HEK293 (cell line): ENCODE data around the gene KIRREL3.

Experiments used
- CTCF ChIA-PET: fragments of 350-600 bp; formaldehyde crosslinking; extraction: SDS; loops from one replicate; lab custom pipeline; 2021; ENCODE audit warnings: antibody characterized with exemption; lab: Yijun Ruan, JAX
- POLR2A ChIA-PET: fragments of 300-600 bp; formaldehyde crosslinking; extraction: SDS; loops from one replicate; lab custom pipeline; 2020; ENCODE audit warnings: antibody characterized with exemption, inconsistent platforms; lab: Yijun Ruan, JAX
- H3K27ac ChIP-seq: fragments of 200-500 bp; sonication (Bioruptor generic); 2 replicates; pipeline ENCODE4 v1.5.1; 2014; ENCODE audit warnings: low read depth, low read length, control low read depth, inconsistent platforms; ENCODE audit errors: extremely low read depth
- H3K36me3 ChIP-seq, 2 experiments: fragments of 200-500 bp in 1 of 2; sonication (Bioruptor generic) in 1 of 2; 1 replicate in 1 of 2; 2 replicates in 1 of 2; pipeline ENCODE4 v1.5.1; 2014 to 2017; ENCODE audit warnings: inconsistent platforms in 2 of 2, low read length in 2 of 2; ENCODE audit not compliant: control insufficient read depth in 2 of 2, insufficient read depth in 1 of 2
- H3K4me1 ChIP-seq: fragments of 200-500 bp; sonication (Bioruptor generic); 2 replicates; pipeline ENCODE4 v1.5.1; 2014; ENCODE audit warnings: mild to moderate bottlenecking, low read length, inconsistent platforms; ENCODE audit not compliant: control insufficient read depth, insufficient read depth
- H3K4me3 ChIP-seq: 2 replicates; pipeline ENCODE4 v1.5.1; 2011; ENCODE audit warnings: low read depth, mild to moderate bottlenecking, control low read depth, low read length, moderate library complexity
- H3K9me3 ChIP-seq: fragments of 200-500 bp; sonication (Bioruptor generic); 2 replicates; pipeline ENCODE4 v1.5.1; 2014; ENCODE audit warnings: low read depth, low read length, inconsistent platforms; ENCODE audit not compliant: control insufficient read depth, insufficient read depth
- KLF10 ChIP-seq: fragments of 450-650 bp; IDR thresholded peaks from 2 replicates; pipeline ENCODE4 v1.5.1; 2018; ENCODE audit warnings: missing biosample characterization, mild to moderate bottlenecking, missing genetic modification characterization
- KLF8 ChIP-seq: fragments of 450-650 bp; formaldehyde crosslinking; IDR thresholded peaks from 2 replicates; pipeline ENCODE4 v1.5.1; 2016; ENCODE audit warnings: missing biosample characterization, missing genetic modification characterization
- SETDB1 ChIP-seq: IDR thresholded peaks from one replicate; pipeline ENCODE4 v1.6.1; 2017; ENCODE audit warnings: mild to moderate bottlenecking, low read length, moderate library complexity, mixed read lengths; ENCODE audit not compliant: insufficient read length
- SP2 ChIP-seq: fragments of 450-650 bp; formaldehyde crosslinking; IDR thresholded peaks from 2 replicates; pipeline ENCODE4 v1.5.1; 2016; ENCODE audit warnings: missing biosample characterization, missing genetic modification characterization
- SP3 ChIP-seq: fragments of 450-650 bp; formaldehyde crosslinking; IDR thresholded peaks from 2 replicates; pipeline ENCODE4 v1.5.1; 2016; ENCODE audit warnings: missing biosample characterization, missing genetic modification characterization
- ZNF114 ChIP-seq: fragments of 450-650 bp; formaldehyde crosslinking; IDR thresholded peaks from 2 replicates; pipeline ENCODE4 v1.5.0; 2017; ENCODE audit warnings: missing biosample characterization, missing genetic modification characterization
- ZNF169 ChIP-seq: fragments of 450-650 bp; formaldehyde crosslinking; IDR thresholded peaks from 2 replicates; pipeline ENCODE4 v1.5.1; 2016; ENCODE audit warnings: missing biosample characterization, missing genetic modification characterization
- ZNF23 ChIP-seq: fragments of 450-650 bp; formaldehyde crosslinking; IDR thresholded peaks from 2 replicates; pipeline ENCODE4 v1.5.1; 2016; ENCODE audit warnings: missing biosample characterization, missing genetic modification characterization, borderline replicate concordance
- ZNF239 ChIP-seq: fragments of 450-650 bp; formaldehyde crosslinking; IDR thresholded peaks from 2 replicates; pipeline ENCODE4 v1.5.1; 2016; ENCODE audit warnings: missing biosample characterization, missing genetic modification characterization
- ZNF302 ChIP-seq: fragments of 450-650 bp; formaldehyde crosslinking; IDR thresholded peaks from 2 replicates; pipeline ENCODE4 v1.5.1; 2016; ENCODE audit warnings: missing biosample characterization, missing genetic modification characterization, low read depth
- ZNF311 ChIP-seq: fragments of 450-650 bp; formaldehyde crosslinking; IDR thresholded peaks from 2 replicates; pipeline ENCODE4 v1.5.1; 2017; ENCODE audit warnings: missing biosample characterization, missing genetic modification characterization, borderline replicate concordance
- ZNF426 ChIP-seq: fragments of 450-650 bp; formaldehyde crosslinking; IDR thresholded peaks from 2 replicates; pipeline ENCODE4 v1.5.1; 2017; ENCODE audit warnings: missing biosample characterization, missing genetic modification characterization, mild to moderate bottlenecking, inconsistent platforms, moderate library complexity
- ZNF501 ChIP-seq: fragments of 450-650 bp; formaldehyde crosslinking; IDR thresholded peaks from 2 replicates; pipeline ENCODE4 v1.5.1; 2016; ENCODE audit warnings: missing biosample characterization, missing genetic modification characterization
- ZNF548 ChIP-seq: fragments of 450-650 bp; formaldehyde crosslinking; IDR thresholded peaks from 2 replicates; pipeline ENCODE4 v1.5.1; 2016; ENCODE audit warnings: missing biosample characterization, missing genetic modification characterization
- ZNF596 ChIP-seq: fragments of 450-650 bp; IDR thresholded peaks from 2 replicates; pipeline ENCODE4 v1.5.0; 2018; ENCODE audit warnings: missing biosample characterization, mild to moderate bottlenecking, missing genetic modification characterization, moderate library complexity
- ZNF670 ChIP-seq: fragments of 450-650 bp; formaldehyde crosslinking; IDR thresholded peaks from 2 replicates; pipeline ENCODE4 v1.5.1; 2016; ENCODE audit warnings: missing biosample characterization, missing genetic modification characterization, low read depth
- ZNF830 ChIP-seq: fragments of 450-650 bp; IDR thresholded peaks from 2 replicates; pipeline ENCODE4 v1.5.0; 2018; ENCODE audit warnings: missing biosample characterization, missing genetic modification characterization, low read depth, mild to moderate bottlenecking, moderate library complexity
- ZNF837 ChIP-seq: fragments of 450-650 bp; formaldehyde crosslinking; IDR thresholded peaks from 2 replicates; pipeline ENCODE4 v1.5.1; 2016; ENCODE audit warnings: missing biosample characterization, missing genetic modification characterization
- ZSCAN16 ChIP-seq: fragments of 450-650 bp; formaldehyde crosslinking; IDR thresholded peaks from 2 replicates; pipeline ENCODE4 v1.5.1; 2016; ENCODE audit warnings: missing biosample characterization, missing genetic modification characterization
- TF ChIP-seq, protein P1 (sequence below): fragments of 450-650 bp; formaldehyde crosslinking; IDR thresholded peaks from 2 replicates; pipeline ENCODE4 v1.5.1; 2016; ENCODE audit warnings: missing biosample characterization, missing genetic modification characterization
- TF ChIP-seq, protein P2 (sequence below): fragments of 450-650 bp; formaldehyde crosslinking; IDR thresholded peaks from 2 replicates; pipeline ENCODE4 v1.5.1; 2016; ENCODE audit warnings: missing biosample characterization, missing genetic modification characterization
- TF ChIP-seq, protein P3 (sequence below): fragments of 450-650 bp; formaldehyde crosslinking; IDR thresholded peaks from 2 replicates; pipeline ENCODE4 v1.5.1; 2016; ENCODE audit warnings: missing biosample characterization, missing genetic modification characterization
- TF ChIP-seq, protein P4 (sequence below): fragments of 450-650 bp; formaldehyde crosslinking; conservative IDR thresholded peaks from 2 replicates; pipeline ENCODE4 v1.5.1; 2016; ENCODE audit warnings: low read depth, missing biosample characterization, missing genetic modification characterization

Gene KIRREL3

DNA sequence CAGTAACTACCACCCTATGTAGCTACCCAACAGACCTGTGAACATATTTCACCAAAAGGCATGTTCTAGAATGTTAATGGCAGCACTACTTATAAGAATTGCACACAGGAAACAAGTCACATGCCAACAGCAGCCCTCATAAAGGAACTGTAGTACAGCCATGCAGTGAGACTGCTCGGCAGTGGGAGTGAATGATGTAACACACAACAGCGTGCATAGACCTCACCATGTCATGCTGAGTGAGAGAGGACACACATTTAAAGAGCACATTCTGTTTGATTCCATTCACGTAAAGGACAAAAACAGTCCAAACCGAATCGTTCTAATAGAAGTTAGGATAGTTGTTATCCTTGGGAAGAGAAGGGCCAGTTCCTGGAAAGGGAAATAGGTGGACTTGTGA lies 27.2 kb upstream of the KIRREL3 start:
- CTCF ChIA-PET: no interaction called here
- H3K9me3 ChIP-seq: no peaks in the 10 kb centered on the region
- no peak overlapping the region for H3K4me3 ChIP-seq
- POLR2A ChIA-PET: no interaction called here
- H3K4me1 ChIP-seq: no peaks in the 10 kb centered on the region
- H3K27ac ChIP-seq: no peak overlapping the region
- no peaks in the 10 kb centered on the region for H3K36me3 ChIP-seq
- TF ChIP-seq ZNF548: no peak
- TF ChIP-seq ZNF830 (tag by site-specific recombination): no peak
- TF ChIP-seq ZNF302: no peak
- TF ChIP-seq SP2 (tag by site-specific recombination): no peak
- no peak for TF ChIP-seq SETDB1
- TF ChIP-seq KLF10 (tag by site-specific recombination): no peak
- TF ChIP-seq ZNF114 (tag by site-specific recombination): no peak
- no peak for TF ChIP-seq ZNF426 (tag by site-specific recombination)
- no peak for TF ChIP-seq ZNF239 (tag by site-specific recombination)
- no peak for TF ChIP-seq ZNF23

DNA sequence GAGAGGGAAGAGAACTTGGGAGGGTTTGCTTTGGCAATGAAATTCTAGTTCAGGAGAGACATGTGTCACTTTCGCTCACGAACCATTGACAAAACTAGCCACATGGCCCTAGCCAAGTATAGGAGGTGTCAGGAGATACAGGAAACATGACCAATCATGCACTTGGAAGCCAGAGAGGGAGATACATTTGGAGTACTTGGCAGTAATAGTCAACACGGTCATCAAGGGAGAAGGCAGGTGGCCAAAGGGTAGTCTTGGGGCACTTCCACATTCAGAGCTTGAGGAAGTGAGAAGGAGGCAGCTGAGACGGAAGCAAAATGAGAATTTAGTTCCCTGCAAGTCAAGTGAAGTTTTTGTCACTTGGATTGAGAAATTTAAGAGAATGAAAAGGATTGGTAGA lies 26.4 kb upstream of the KIRREL3 start:
- TF ChIP-seq SP3 (tag by site-specific recombination): no peak
- no peak for TF ChIP-seq ZNF311
- Histone ChIP-seq H3K4me3 (no peak overlapping the region), H3K9me3 (no peaks in the 10 kb centered on the region), H3K27ac (no peak overlapping the region), H3K36me3 (no peaks in the 10 kb centered on the region), H3K4me1 (no peaks in the 10 kb centered on the region)
- ChIA-PET POLR2A (no interaction called here), CTCF (no interaction called here)

DNA sequence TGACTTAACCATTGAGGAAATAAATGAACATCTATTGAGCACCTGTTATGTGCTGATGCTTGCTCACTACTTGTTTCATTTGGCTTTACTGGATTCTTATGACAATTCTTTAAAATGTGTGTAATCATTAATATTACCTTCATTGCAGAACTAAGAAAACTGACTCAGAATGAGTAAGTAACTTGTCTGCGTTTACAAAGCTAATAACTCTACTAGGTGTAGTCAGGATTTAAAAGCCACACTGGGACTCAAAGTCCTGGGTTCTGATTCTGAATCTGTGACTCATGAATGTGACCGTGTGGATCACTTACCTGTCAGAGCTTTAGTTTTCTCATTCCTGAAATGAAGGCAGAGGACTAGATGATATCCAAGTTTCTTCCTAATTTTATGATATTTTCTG lies 23.4 kb upstream of the KIRREL3 start:
- ChIA-PET POLR2A (no interaction called here), CTCF (no interaction called here)
- Histone ChIP-seq H3K27ac (no peak overlapping the region), H3K4me3 (no peak overlapping the region), H3K36me3 (no peaks in the 10 kb centered on the region), H3K9me3 (no peaks in the 10 kb centered on the region), H3K4me1 (no peaks in the 10 kb centered on the region)
- no peak for TF ChIP-seq ZNF670 (tag by site-specific recombination)
- TF ChIP-seq, protein P1, sequence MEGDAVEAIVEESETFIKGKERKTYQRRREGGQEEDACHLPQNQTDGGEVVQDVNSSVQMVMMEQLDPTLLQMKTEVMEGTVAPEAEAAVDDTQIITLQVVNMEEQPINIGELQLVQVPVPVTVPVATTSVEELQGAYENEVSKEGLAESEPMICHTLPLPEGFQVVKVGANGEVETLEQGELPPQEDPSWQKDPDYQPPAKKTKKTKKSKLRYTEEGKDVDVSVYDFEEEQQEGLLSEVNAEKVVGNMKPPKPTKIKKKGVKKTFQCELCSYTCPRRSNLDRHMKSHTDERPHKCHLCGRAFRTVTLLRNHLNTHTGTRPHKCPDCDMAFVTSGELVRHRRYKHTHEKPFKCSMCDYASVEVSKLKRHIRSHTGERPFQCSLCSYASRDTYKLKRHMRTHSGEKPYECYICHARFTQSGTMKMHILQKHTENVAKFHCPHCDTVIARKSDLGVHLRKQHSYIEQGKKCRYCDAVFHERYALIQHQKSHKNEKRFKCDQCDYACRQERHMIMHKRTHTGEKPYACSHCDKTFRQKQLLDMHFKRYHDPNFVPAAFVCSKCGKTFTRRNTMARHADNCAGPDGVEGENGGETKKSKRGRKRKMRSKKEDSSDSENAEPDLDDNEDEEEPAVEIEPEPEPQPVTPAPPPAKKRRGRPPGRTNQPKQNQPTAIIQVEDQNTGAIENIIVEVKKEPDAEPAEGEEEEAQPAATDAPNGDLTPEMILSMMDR: no peak
- TF ChIP-seq, protein P2, sequence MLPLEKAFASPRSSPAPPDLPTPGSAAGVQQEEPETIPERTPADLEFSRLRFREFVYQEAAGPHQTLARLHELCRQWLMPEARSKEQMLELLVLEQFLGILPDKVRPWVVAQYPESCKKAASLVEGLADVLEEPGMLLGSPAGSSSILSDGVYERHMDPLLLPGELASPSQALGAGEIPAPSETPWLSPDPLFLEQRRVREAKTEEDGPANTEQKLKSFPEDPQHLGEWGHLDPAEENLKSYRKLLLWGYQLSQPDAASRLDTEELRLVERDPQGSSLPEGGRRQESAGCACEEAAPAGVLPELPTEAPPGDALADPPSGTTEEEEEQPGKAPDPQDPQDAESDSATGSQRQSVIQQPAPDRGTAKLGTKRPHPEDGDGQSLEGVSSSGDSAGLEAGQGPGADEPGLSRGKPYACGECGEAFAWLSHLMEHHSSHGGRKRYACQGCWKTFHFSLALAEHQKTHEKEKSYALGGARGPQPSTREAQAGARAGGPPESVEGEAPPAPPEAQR (tag by site-specific recombination): no peak
- TF ChIP-seq ZNF596 (tag by site-specific recombination): no peak
- TF ChIP-seq, protein P3, sequence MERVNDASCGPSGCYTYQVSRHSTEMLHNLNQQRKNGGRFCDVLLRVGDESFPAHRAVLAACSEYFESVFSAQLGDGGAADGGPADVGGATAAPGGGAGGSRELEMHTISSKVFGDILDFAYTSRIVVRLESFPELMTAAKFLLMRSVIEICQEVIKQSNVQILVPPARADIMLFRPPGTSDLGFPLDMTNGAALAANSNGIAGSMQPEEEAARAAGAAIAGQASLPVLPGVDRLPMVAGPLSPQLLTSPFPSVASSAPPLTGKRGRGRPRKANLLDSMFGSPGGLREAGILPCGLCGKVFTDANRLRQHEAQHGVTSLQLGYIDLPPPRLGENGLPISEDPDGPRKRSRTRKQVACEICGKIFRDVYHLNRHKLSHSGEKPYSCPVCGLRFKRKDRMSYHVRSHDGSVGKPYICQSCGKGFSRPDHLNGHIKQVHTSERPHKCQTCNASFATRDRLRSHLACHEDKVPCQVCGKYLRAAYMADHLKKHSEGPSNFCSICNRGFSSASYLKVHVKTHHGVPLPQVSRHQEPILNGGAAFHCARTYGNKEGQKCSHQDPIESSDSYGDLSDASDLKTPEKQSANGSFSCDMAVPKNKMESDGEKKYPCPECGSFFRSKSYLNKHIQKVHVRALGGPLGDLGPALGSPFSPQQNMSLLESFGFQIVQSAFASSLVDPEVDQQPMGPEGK: no peak
- no peak for TF ChIP-seq ZNF169 (tag by site-specific recombination)
- TF ChIP-seq ZNF501 (tag by site-specific recombination): no peak
- no peak for TF ChIP-seq ZNF837 (tag by site-specific recombination)
- TF ChIP-seq, protein P4, sequence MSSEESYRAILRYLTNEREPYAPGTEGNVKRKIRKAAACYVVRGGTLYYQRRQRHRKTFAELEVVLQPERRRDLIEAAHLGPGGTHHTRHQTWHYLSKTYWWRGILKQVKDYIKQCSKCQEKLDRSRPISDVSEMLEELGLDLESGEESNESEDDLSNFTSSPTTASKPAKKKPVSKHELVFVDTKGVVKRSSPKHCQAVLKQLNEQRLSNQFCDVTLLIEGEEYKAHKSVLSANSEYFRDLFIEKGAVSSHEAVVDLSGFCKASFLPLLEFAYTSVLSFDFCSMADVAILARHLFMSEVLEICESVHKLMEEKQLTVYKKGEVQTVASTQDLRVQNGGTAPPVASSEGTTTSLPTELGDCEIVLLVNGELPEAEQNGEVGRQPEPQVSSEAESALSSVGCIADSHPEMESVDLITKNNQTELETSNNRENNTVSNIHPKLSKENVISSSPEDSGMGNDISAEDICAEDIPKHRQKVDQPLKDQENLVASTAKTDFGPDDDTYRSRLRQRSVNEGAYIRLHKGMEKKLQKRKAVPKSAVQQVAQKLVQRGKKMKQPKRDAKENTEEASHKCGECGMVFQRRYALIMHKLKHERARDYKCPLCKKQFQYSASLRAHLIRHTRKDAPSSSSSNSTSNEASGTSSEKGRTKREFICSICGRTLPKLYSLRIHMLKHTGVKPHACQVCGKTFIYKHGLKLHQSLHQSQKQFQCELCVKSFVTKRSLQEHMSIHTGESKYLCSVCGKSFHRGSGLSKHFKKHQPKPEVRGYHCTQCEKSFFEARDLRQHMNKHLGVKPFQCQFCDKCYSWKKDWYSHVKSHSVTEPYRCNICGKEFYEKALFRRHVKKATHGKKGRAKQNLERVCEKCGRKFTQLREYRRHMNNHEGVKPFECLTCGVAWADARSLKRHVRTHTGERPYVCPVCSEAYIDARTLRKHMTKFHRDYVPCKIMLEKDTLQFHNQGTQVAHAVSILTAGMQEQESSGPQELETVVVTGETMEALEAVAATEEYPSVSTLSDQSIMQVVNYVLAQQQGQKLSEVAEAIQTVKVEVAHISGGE (tag by site-specific recombination): no peak
- no peak for TF ChIP-seq KLF8 (tag by site-specific recombination)
- TF ChIP-seq ZSCAN16 (tag by site-specific recombination): no peak
